K562 (cell line): ENCODE results near the gene PIP4K2A.

Experiments used
- YY1 ChIP-seq, 3 experiments: IDR thresholded peaks; 2 replicates each; pipeline ENCODE4 v1.6.1; 2011; ENCODE audit warnings: low read length in 2 of 3, mild to moderate bottlenecking in 2 of 3, moderate library complexity in 2 of 3, borderline replicate concordance in 1 of 3, control low read depth in 1 of 3, low read depth in 1 of 3; ENCODE audit not compliant: insufficient read depth in 3 of 3, insufficient replicate concordance in 2 of 3, control insufficient read depth in 1 of 3, insufficient read length in 1 of 3; ENCODE audit errors: extremely low read depth in 1 of 3
- ZC3H11A ChIP-seq: IDR thresholded peaks from 2 replicates; pipeline ENCODE4 v1.6.1; 2012; ENCODE audit warnings: low read depth, low read length, improper control_type of control experiment

DNA sequence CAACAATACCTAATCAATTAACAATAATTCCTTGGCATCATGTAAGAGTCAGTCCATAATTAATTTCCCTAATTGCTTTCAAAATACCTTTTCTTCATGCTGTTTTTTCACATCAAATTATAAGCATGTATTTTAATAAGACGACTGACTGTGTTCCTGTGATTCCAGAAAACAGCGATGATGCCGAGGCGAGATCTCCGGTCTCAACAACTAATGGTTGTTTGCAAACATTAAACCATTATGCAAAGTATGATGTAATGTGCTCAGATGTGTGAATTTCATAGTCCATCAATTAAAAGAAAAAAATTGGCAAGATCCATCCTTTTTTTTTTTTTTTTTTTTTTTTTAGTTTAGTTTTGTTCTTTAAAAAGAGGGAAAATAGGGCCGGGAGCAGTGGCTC, 44.5 kb upstream of the PIP4K2A start:
- no peak for TF ChIP-seq ZC3H11A
- TF ChIP-seq YY1 (IDR thresholded peaks at IDR 0.05; ENCODE audit: borderline replicate concordance in 1 of 3, control insufficient read depth in 1 of 3, extremely low read depth in 1 of 3, insufficient read depth in 3 of 3, insufficient read length in 1 of 3, insufficient replicate concordance in 2 of 3, low read depth in 1 of 3, low read length in 2 of 3): no peak
